Activated CD4-positive, alpha-beta memory T cell treated with anti-CD3 and anti-CD28 coated beads, Interleukin-2, amount 10 ng/mL, durations not matched to agents 7 days and 5 days (primary cell): Measurements from ENCODE around the gene GRIN3B. TPM values are rescaled to one million over a fixed set of nuclear protein-coding genes. Genes with fewer than 3 reads are reported as not detected.

ENCODE experiments used
- CTCF ChIA-PET: fragments of 350-600 bp; sonication (Branson Sonifier 250); formaldehyde crosslinking; loops from one replicate; lab custom pipeline; 2021; ENCODE audit warnings: antibody characterized with exemption, inconsistent platforms; lab: Charles Lee
- POLR2A ChIA-PET: fragments of 350-600 bp; sonication (Branson Sonifier 250); formaldehyde crosslinking; loops from one replicate; lab custom pipeline; 2021; ENCODE audit warnings: antibody characterized with exemption; lab: Charles Lee
- DNase-seq: peaks from one replicate; pipeline ENCODE4 v3.0.0-alpha.2; 2020
- H3K27ac Mint-ChIP-seq: one replicate; pipeline ENCODE4 v1.8.0; 2021; ENCODE audit warnings: mild to moderate bottlenecking, mixed read lengths
- H3K27me3 Mint-ChIP-seq: one replicate; pipeline ENCODE4 v1.8.0; 2021; ENCODE audit warnings: mixed read lengths
- H3K36me3 Mint-ChIP-seq: one replicate; pipeline ENCODE4 v1.8.0; 2021; ENCODE audit warnings: low read depth, mixed read lengths
- H3K4me1 Mint-ChIP-seq: one replicate; pipeline ENCODE4 v1.8.0; 2021; ENCODE audit warnings: mixed read lengths
- H3K4me3 Mint-ChIP-seq: one replicate; pipeline ENCODE4 v1.8.0; 2021; ENCODE audit warnings: mild to moderate bottlenecking, mixed read lengths
- H3K9me3 Mint-ChIP-seq: one replicate; pipeline ENCODE4 v1.8.0; 2021; ENCODE audit warnings: mixed read lengths
- total RNA-seq, 2 experiments: library from RNA; stranded (reverse); gene quantifications; one replicate each; pipeline ENCODE4 v1.2.3, GENCODE V29; 2021

The GRIN3B gene
- total RNA-seq, 2 experiments from 2014 or later, result 0.08 TPM; not detected in 1

GRCh38 chr19:1007399-1008251 is 7.4 kb downstream of the GRIN3B start:
- CTCF ChIA-PET, result no interaction called here
- Mint-ChIP-seq H3K9me3 (no peaks in the 10 kb centered on the region), H3K36me3 (peaks cover 13% of the 10 kb centered on the region), H3K4me3 (no peak overlapping the region), H3K27me3 (peaks cover 1% of the 10 kb centered on the region), H3K27ac (no peak overlapping the region), H3K4me1 (no peaks in the 10 kb centered on the region)
- POLR2A ChIA-PET, result interaction anchor here (1.1 kb wide), 1 partner anchor 12 kb away, joined by 5 read pairs; no protein-coding TSS in a partner anchor
- DNase-seq, result no peak

GRCh38 chr19:1008268-1009040 is 8.2 kb downstream of the GRIN3B start:
- Mint-ChIP-seq H3K27me3 (no peaks in the 10 kb centered on the region), H3K4me1 (no peaks in the 10 kb centered on the region), H3K27ac (no peak overlapping the region), H3K36me3 (peaks cover 17% of the 10 kb centered on the region), H3K4me3 (no peak overlapping the region), H3K9me3 (no peaks in the 10 kb centered on the region)
- POLR2A ChIA-PET, result no interaction called here
- no peak for DNase-seq
- CTCF ChIA-PET, result no interaction called here

GRCh38 chr19:1009041-1009980 is 9.1 kb downstream of the GRIN3B start:
- H3K27ac Mint-ChIP-seq, result no peak overlapping the region
- H3K4me1 Mint-ChIP-seq, result peaks cover 2% of the 10 kb centered on the region
- DNase-seq, result no peak
- H3K4me3 Mint-ChIP-seq, result no peak overlapping the region
- ChIA-PET POLR2A (interaction anchor here (1.1 kb wide), 1 partner anchor 25 kb away, joined by 3 read pairs; the partner anchor contains the start of gene WDR18), CTCF (no interaction called here)
- no peaks in the 10 kb centered on the region for H3K27me3 Mint-ChIP-seq
- no peaks in the 10 kb centered on the region for H3K9me3 Mint-ChIP-seq
- peaks cover 19% of the 10 kb centered on the region for H3K36me3 Mint-ChIP-seq

GRCh38 chr19:1009981-1010538 is 9.8 kb downstream of the GRIN3B start:
- ChIA-PET CTCF (no interaction called here), POLR2A (interaction anchor here (1.1 kb wide), 2 partner anchors 11 to 26 kb away, joined by 3 to 5 read pairs; partner anchors contain the start of genes RNU6-2, TMEM259 and WDR18)
- no peaks in the 10 kb centered on the region for H3K27me3 Mint-ChIP-seq
- no peak overlapping the region for H3K27ac Mint-ChIP-seq
- no peak for DNase-seq
- H3K36me3 Mint-ChIP-seq, result peaks cover 19% of the 10 kb centered on the region
- no peaks in the 10 kb centered on the region for H3K9me3 Mint-ChIP-seq
- peaks cover 2% of the 10 kb centered on the region for H3K4me1 Mint-ChIP-seq
- no peak overlapping the region for H3K4me3 Mint-ChIP-seq

GRCh38 chr19:1010586-1011510 is 10.6 kb downstream of the GRIN3B start:
- POLR2A ChIA-PET, result interaction anchor here (1.1 kb wide), 2 partner anchors 10 to 27 kb away, joined by 3 to 5 read pairs; partner anchors contain the start of genes RNU6-2, TMEM259 and WDR18
- Mint-ChIP-seq H3K27me3 (no peaks in the 10 kb centered on the region), H3K9me3 (no peaks in the 10 kb centered on the region), H3K27ac (no peak overlapping the region), H3K36me3 (peaks cover 19% of the 10 kb centered on the region), H3K4me3 (no peak overlapping the region), H3K4me1 (peaks cover 7% of the 10 kb centered on the region)
- DNase-seq, result no peak
- CTCF ChIA-PET, result no interaction called here

- DNase-seq, result no peak
- Mint-ChIP-seq H3K27me3 (no peaks in the 10 kb centered on the region), H3K4me3 (no peak overlapping the region), H3K27ac (no peak overlapping the region), H3K9me3 (no peaks in the 10 kb centered on the region), H3K4me1 (peaks cover 13% of the 10 kb centered on the region), H3K36me3 (peaks cover 17% of the 10 kb centered on the region)
- ChIA-PET CTCF (no interaction called here), POLR2A (no interaction called here)
These were observed 11.7 kb downstream of the GRIN3B start for GRCh38 chr19:1011831-1012333.

GRCh38 chr19:1012334-1012733 is 12.1 kb downstream of the GRIN3B start:
- Mint-ChIP-seq H3K36me3 (peaks cover 18% of the 10 kb centered on the region), H3K4me3 (no peak overlapping the region), H3K9me3 (no peaks in the 10 kb centered on the region), H3K4me1 (peaks cover 18% of the 10 kb centered on the region), H3K27me3 (no peaks in the 10 kb centered on the region), H3K27ac (no peak overlapping the region)
- CTCF ChIA-PET, result no interaction called here
- POLR2A ChIA-PET, result interaction anchor here (1.5 to 1.6 kb wide), 2 partner anchors 9 to 15 kb away, joined by 4 to 5 read pairs; no protein-coding TSS in a partner anchor
- DNase-seq, result no peak

- POLR2A ChIA-PET, result interaction anchor here (1.5 to 1.6 kb wide), 2 partner anchors 9 to 14 kb away, joined by 4 to 5 read pairs; no protein-coding TSS in a partner anchor
- no peak overlapping the region for H3K4me3 Mint-ChIP-seq
- peaks cover 18% of the 10 kb centered on the region for H3K36me3 Mint-ChIP-seq
- no peaks in the 10 kb centered on the region for H3K27me3 Mint-ChIP-seq
- peaks cover 27% of the 10 kb centered on the region for H3K4me1 Mint-ChIP-seq
- H3K9me3 Mint-ChIP-seq, result no peaks in the 10 kb centered on the region
- CTCF ChIA-PET, result no interaction called here
- no peak for DNase-seq
- no peak overlapping the region for H3K27ac Mint-ChIP-seq
These were observed 13.0 kb downstream of the GRIN3B start for GRCh38 chr19:1013218-1013617.

- Mint-ChIP-seq H3K4me1 (peaks cover 37% of the 10 kb centered on the region), H3K9me3 (no peaks in the 10 kb centered on the region), H3K27ac (no peak overlapping the region), H3K36me3 (peaks cover 16% of the 10 kb centered on the region), H3K27me3 (no peaks in the 10 kb centered on the region), H3K4me3 (no peak overlapping the region)
- ChIA-PET POLR2A (interaction anchor here (1.0 to 1.5 kb wide), 2 partner anchors 13 kb away, joined by 4 to 5 read pairs; no protein-coding TSS in a partner anchor), CTCF (no interaction called here)
- no peak for DNase-seq
These were observed 14.2 kb downstream of the GRIN3B start for GRCh38 chr19:1014161-1015060.

GRCh38 chr19:1015061-1015781 is 15.0 kb downstream of the GRIN3B start:
- Mint-ChIP-seq H3K36me3 (peaks cover 19% of the 10 kb centered on the region), H3K4me1 (peaks cover 40% of the 10 kb centered on the region), H3K4me3 (no peak overlapping the region), H3K27me3 (no peaks in the 10 kb centered on the region), H3K9me3 (no peaks in the 10 kb centered on the region), H3K27ac (no peak overlapping the region)
- ChIA-PET CTCF (no interaction called here), POLR2A (interaction anchor here (1.0 to 2.6 kb wide), 3 partner anchors 9 to 14 kb away, joined by 4 to 6 read pairs (median 5); no protein-coding TSS in a partner anchor)
- no peak for DNase-seq
